Transverse colon (tissue), 4 donors: ENCODE results near the gene NLGN1. TPM values are rescaled to one million over a fixed set of nuclear protein-coding genes. Genes with fewer than 3 reads are reported as not detected.

Experiments
- DNase-seq: peaks from one replicate; pipeline ENCODE4 v3.0.0-alpha.2; 2019
- H3K27ac ChIP-seq, 4 donors: fragments of 200-600 bp; sonication (generic); 2 replicates each; pipeline ENCODE4 v1.5.1; 2016 to 2018; ENCODE audit warnings: inconsistent platforms in 4 of 4
- H3K27me3 ChIP-seq: fragments of 200-600 bp; sonication (generic); 2 replicates; pipeline ENCODE4 v1.5.1; 2017; ENCODE audit warnings: inconsistent platforms
- H3K36me3 ChIP-seq, 4 donors: fragments of 200-600 bp; sonication (generic); 2 replicates each; pipeline ENCODE4 v1.5.1; 2017 to 2019; ENCODE audit warnings: inconsistent platforms in 4 of 4
- H3K4me1 ChIP-seq, 4 donors: fragments of 200-600 bp; sonication (generic); 2 replicates each; pipeline ENCODE4 v1.5.1; 2017 to 2020; ENCODE audit warnings: inconsistent platforms in 4 of 4
- H3K4me3 ChIP-seq, 4 donors: fragments of 200-600 bp; sonication (generic); 1 replicate in 1 of 4; 2 replicates in 3 of 4; pipeline versions ENCODE4 v1.5.1 to v1.6.1; 2017 to 2019; ENCODE audit warnings: inconsistent platforms in 4 of 4
- H3K9me3 ChIP-seq, 2 donors: fragments of 200-600 bp; sonication (generic); 2 replicates each; pipeline ENCODE4 v1.5.1; 2017 to 2019; ENCODE audit warnings: inconsistent platforms in 2 of 2
- CTCF ChIP-seq, 5 experiments: fragments of 200-600 bp in 3 of 5; fragments of 450-650 bp in 2 of 5; sonication (generic) in 3 of 5; IDR thresholded peaks; 1 replicate in 2 of 5; 2 replicates in 3 of 5; pipeline ENCODE4 v1.5.1; 2016 to 2017; ENCODE audit warnings: antibody characterized with exemption in 5 of 5, inconsistent platforms in 3 of 5, mild to moderate bottlenecking in 2 of 5, moderate library complexity in 1 of 5
- EP300 ChIP-seq: sonication (generic); formaldehyde crosslinking; IDR thresholded peaks from one replicate; pipeline ENCODE4 v1.6.1; 2017; ENCODE audit warnings: antibody characterized with exemption, low read depth
- POLR2A ChIP-seq: fragments of 450-650 bp; IDR thresholded peaks from one replicate; pipeline ENCODE4 v1.6.1; 2016; ENCODE audit warnings: antibody characterized with exemption, mild to moderate bottlenecking, moderate library complexity
- POLR2AphosphoS5 ChIP-seq, 3 donors: sonication (generic); formaldehyde crosslinking; IDR thresholded peaks; one replicate each; pipeline ENCODE4 v1.6.1; 2016; ENCODE audit warnings: antibody characterized with exemption in 3 of 3
- WGBS, 2 donors: methylation state at CpG; one replicate each; pipeline ENCODE4 v1.1.5; 2018; ENCODE audit warnings: low coverage in 1 of 2; 5-methylcytosine and 5-hydroxymethylcytosine counted together
- in situ Hi-C, 4 donors: fragments of 200-750 bp; cut with MboI; loops; one replicate each; pipeline versions ENCODE4 v1.15.0 to v1.15.1; 2017; ENCODE audit warnings: low sequenced_read_pairs in 3 of 4, low pct_ligation_motif_present in 1 of 4, low pct_unique_long_range_greater_than_20kb in 1 of 4
- intact Hi-C: fragments of 100-400 bp; cut with DNase I; formaldehyde crosslinking; loops from one replicate; pipeline ENCODE4 v1.15.1; 2023; ENCODE audit warnings: low total_unique reads
- total RNA-seq, 4 donors: library from RNA; depleted of rRNA; stranded (reverse); fragments of >200 nt; gene quantifications; one replicate each; pipeline ENCODE4 v1.1.0, GENCODE V29; 2016

The NLGN1 gene
- total RNA-seq, 4 donors from 2014 or later = 0.40 to 5.2 (median 1.9) TPM; not detected in 1

GRCh38 chr3:174159604-174160003 is 762.1 kb downstream of the NLGN1 start:
- no peak for TF ChIP-seq POLR2AphosphoS5 (IDR thresholded peaks at IDR 0.05)
- TF ChIP-seq CTCF (IDR thresholded peaks at IDR 0.05) = no peak
- TF ChIP-seq EP300 = no peak
- no peak for TF ChIP-seq POLR2A
- in situ Hi-C loops (no loop called here), intact Hi-C loops (no loop called here)
- H3K4me3 ChIP-seq = no peak overlapping the region
- H3K4me1 ChIP-seq = no peaks in the 10 kb centered on the region
- DNase-seq = no peak
- no peaks in the 10 kb centered on the region for H3K27me3 ChIP-seq
- H3K9me3 ChIP-seq = no peaks in the 10 kb centered on the region
- WGBS, 2 donors = 62 to 76% methylated on average over 3 of the region's 3 CpGs
- no peaks in the 10 kb centered on the region for H3K36me3 ChIP-seq
- no peak overlapping the region for H3K27ac ChIP-seq

GRCh38 chr3:174162550-174162949 is 765.0 kb downstream of the NLGN1 start:
- TF ChIP-seq POLR2A (no peak), EP300 (no peak), POLR2AphosphoS5 (IDR thresholded peaks at IDR 0.05) (no peak), CTCF (IDR thresholded peaks at IDR 0.05) (no peak)
- in situ Hi-C loops = no loop called here
- no peaks in the 10 kb centered on the region for H3K27me3 ChIP-seq

DNA sequence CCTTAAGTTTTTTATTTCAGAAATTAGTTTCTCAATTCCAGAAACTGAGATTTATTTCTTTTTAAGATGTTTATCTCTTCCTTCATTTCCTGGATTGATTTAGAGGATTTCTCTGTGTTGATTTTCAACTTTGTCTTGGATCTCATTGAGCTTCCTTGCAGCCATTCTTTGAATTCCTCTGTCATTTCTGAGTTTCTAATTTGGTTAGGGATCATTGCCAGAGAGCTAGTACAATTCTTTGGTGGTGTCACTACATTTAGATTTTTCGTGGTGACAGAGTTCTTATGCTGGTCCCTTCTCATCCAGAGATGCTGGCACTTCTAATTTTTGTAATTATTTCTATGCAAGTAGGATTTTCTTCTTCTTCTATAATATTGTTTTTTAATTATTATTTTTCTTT is 770.5 kb downstream of the NLGN1 start:
- in situ Hi-C loops = no loop called here
- 0 to 31% methylated on average over 1 of the region's 1 CpG for WGBS, 2 donors
- Histone ChIP-seq H3K27ac (no peak overlapping the region), H3K27me3 (no peaks in the 10 kb centered on the region), H3K36me3 (no peaks in the 10 kb centered on the region), H3K9me3 (no peaks in the 10 kb centered on the region), H3K4me1 (no peaks in the 10 kb centered on the region), H3K4me3 (no peak overlapping the region)
- intact Hi-C loops = no loop called here
- no peak for DNase-seq
- no peak for TF ChIP-seq POLR2AphosphoS5 (IDR thresholded peaks at IDR 0.05)
- no peak for TF ChIP-seq EP300
- no peak for TF ChIP-seq POLR2A
- no peak for TF ChIP-seq CTCF (IDR thresholded peaks at IDR 0.05)

More at GRCh38 chr3:174162550-174162949, 765.0 kb downstream of the NLGN1 start:
- DNase-seq = no peak
- intact Hi-C loops = no loop called here
- Histone ChIP-seq H3K4me3 (no peak overlapping the region), H3K9me3 (no peaks in the 10 kb centered on the region), H3K4me1 (no peaks in the 10 kb centered on the region), H3K27ac (no peak overlapping the region), H3K36me3 (no peaks in the 10 kb centered on the region)
- WGBS, 2 donors = 81 to 86% methylated on average over 1 of the region's 1 CpG

DNA sequence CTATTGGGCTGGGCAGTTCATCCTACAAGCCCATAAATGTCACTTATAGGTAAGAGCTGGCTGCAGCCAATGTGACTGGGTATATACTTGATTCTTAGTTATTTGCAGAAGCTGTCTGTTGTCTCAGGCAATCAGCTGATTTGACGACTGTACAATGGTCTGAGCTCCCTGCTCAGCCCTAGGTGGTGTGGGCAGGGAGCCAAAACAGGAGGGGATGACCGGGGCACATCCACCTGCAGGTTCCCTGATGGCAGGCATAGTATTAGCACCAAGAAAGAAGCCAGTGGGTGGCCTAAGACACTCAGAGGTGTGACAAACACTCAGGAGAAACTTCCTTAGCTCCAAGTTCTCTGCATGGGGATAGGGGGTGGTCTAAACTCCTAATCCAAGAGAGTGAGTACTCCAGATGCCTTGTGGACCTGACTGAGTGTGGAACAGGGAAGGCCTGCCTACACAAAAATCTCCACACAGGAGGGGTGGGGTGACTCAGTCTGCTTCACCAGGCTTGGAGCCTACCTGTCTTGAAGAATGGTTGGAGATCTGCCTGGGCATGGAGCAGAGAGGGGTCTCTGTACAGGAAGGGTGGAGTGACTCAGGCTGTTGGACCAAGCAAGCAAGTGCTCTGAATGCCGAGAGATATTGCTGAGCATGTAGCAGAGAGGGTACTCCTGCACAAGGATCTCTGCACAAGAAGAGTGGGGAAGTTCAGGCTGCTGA is 771.2 kb downstream of the NLGN1 start:
- no peaks in the 10 kb centered on the region for H3K27me3 ChIP-seq
- in situ Hi-C loops = no loop called here
- no peak for DNase-seq
- H3K4me1 ChIP-seq = no peaks in the 10 kb centered on the region
- intact Hi-C loops = no loop called here
- TF ChIP-seq POLR2A (no peak), CTCF (IDR thresholded peaks at IDR 0.05) (no peak), EP300 (no peak), POLR2AphosphoS5 (IDR thresholded peaks at IDR 0.05) (no peak)
- H3K4me3 ChIP-seq = no peak overlapping the region
- no peak overlapping the region for H3K27ac ChIP-seq
- H3K36me3 ChIP-seq = no peaks in the 10 kb centered on the region
- no peaks in the 10 kb centered on the region for H3K9me3 ChIP-seq
- 58 to 88% methylated on average over 1 to 3 of the region's 3 CpGs for WGBS, 2 donors
